ENCODE measurements around the gene KIAA1191.

The KIAA1191 gene

DNA sequence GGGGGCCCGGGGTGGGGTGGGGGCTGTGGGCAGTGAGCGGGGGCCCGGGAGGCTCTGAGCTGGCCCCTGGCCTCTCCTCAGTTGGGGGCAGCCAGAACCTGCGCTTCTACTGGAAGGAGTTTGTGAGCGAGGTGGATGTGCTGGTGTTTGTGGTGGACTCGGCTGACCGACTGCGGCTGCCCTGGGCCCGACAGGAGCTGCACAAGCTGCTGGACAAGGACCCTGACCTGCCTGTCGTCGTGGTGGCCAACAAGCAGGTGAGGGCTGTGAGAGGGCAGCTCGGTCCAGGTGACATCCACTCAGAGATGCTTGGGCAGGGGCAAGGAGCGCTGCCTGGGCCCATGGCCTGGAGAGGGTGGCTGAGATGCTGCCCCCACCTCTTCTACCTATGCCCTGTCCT is 7.2 kb upstream of the KIAA1191 start:
- H3K4me1 Mint-ChIP-seq = peaks cover 14% of the 10 kb centered on the region
- TF ChIP-seq, protein P1, sequence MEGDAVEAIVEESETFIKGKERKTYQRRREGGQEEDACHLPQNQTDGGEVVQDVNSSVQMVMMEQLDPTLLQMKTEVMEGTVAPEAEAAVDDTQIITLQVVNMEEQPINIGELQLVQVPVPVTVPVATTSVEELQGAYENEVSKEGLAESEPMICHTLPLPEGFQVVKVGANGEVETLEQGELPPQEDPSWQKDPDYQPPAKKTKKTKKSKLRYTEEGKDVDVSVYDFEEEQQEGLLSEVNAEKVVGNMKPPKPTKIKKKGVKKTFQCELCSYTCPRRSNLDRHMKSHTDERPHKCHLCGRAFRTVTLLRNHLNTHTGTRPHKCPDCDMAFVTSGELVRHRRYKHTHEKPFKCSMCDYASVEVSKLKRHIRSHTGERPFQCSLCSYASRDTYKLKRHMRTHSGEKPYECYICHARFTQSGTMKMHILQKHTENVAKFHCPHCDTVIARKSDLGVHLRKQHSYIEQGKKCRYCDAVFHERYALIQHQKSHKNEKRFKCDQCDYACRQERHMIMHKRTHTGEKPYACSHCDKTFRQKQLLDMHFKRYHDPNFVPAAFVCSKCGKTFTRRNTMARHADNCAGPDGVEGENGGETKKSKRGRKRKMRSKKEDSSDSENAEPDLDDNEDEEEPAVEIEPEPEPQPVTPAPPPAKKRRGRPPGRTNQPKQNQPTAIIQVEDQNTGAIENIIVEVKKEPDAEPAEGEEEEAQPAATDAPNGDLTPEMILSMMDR (IDR thresholded peaks at IDR 0.05) = no peak
- H3K27ac Mint-ChIP-seq = no peak overlapping the region
- DNase-seq = no peak
- peaks cover 37% of the 10 kb centered on the region for H3K36me3 Mint-ChIP-seq (ENCODE audit: low read depth)
- H3K4me3 Mint-ChIP-seq = no peak overlapping the region
- peaks cover 36% of the 10 kb centered on the region for H3K27me3 Mint-ChIP-seq (ENCODE audit: low read depth, poor library complexity)
- no peaks in the 10 kb centered on the region for H3K9me3 Mint-ChIP-seq

DNA sequence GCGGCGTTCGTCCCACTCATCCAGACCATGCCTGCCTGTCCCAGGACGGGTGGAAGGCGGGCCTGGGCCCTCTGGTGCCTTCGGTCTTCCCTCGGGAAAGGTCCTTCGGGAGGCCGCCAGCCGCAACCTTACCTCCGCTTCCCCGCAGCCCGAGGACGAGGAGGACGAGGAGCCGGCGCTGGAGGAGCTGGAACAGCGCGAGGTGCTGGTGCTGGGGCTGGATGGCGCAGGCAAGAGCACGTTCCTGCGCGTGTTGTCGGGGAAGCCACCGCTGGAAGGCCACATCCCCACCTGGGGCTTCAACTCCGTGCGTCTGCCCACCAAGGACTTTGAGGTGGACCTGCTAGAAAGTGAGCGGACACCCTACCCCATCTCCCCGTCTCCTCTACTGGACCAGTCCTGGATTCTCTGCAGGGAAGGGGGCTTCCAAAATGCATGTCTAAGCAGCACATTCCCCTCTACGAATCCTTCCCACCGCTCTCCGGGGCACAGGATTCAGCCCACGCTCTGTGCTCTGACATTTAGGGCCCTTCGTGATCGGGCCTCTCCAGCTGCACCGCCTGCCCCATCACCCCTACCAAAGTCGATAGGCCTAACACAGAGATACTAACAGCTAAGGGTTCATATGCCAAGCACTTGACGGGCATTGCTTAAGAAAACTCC is 4.8 kb upstream of the KIAA1191 start:
- TF ChIP-seq, protein P1 (IDR thresholded peaks at IDR 0.05) = no peak
- Mint-ChIP-seq H3K36me3 (ENCODE audit: low read depth) (peaks cover 37% of the 10 kb centered on the region), H3K27ac (no peak overlapping the region), H3K4me3 (peak overlapping the region; percentile 79), H3K9me3 (no peaks in the 10 kb centered on the region), H3K4me1 (peaks cover 19% of the 10 kb centered on the region), H3K27me3 (ENCODE audit: low read depth, poor library complexity) (peaks cover 58% of the 10 kb centered on the region)
- DNase-seq = no peak

DNA sequence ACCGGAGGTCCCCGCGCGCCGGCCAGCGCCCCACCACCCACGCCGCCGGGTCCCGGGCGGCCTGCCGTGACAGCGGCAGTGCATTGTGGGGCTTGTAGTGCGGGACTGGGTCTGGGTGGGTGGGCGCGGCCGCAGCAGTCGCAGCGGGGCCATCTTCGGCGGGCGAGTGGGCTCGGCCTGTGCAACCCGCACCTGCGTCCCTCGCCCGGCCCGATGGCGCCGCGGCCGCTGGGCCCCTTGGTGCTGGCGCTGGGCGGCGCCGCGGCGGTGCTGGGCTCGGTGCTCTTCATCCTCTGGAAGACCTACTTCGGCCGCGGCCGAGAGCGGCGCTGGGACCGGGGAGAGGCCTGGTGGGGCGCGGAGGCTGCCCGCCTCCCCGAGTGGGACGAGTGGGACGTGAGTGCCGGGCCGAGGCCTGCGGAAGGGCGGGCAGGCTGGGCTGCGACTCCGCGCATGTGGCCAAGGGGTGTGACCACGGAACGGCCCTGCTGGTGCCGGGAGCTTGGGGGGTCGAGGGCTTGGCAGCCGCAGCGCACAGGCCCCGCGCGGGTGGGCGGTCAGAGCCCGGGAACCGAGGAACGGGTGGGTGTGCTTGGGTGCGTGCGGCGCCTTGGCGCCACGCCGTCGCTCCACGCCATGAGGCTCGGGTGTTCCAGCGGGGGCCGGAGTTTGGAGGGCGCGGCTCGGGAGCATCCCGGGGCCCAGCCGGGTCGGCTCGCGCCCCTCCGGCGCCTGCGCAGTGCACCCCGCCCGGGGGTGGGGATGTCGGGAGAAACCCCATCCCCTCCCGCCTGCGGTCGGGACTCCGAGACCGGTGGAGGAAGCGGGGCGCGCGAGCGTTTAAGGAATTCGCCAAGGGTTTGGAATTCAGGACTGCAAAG is 4.0 kb upstream of the KIAA1191 start, which contains the start of gene ARL10:
Gene ARL10, plus strand, starts transcription at position 137 of the 881 bp plus-strand sequence. Its CDS starts 77 bp downstream, at position 214.
- H3K4me3 Mint-ChIP-seq = peak within 1 kb of the TSS; percentile 79
- H3K36me3 Mint-ChIP-seq (ENCODE audit: low read depth) = peaks cover 33% of the 10 kb centered on the region
- TF ChIP-seq, protein P1 (IDR thresholded peaks at IDR 0.05) = no peak
- peaks cover 19% of the 10 kb centered on the region for H3K4me1 Mint-ChIP-seq
- H3K27ac Mint-ChIP-seq = no peak within 1 kb of the TSS
- DNase-seq = peak; percentile 76
- H3K9me3 Mint-ChIP-seq = no peaks in the 10 kb centered on the region
- peaks cover 58% of the 10 kb centered on the region for H3K27me3 Mint-ChIP-seq (ENCODE audit: low read depth, poor library complexity)

DNA sequence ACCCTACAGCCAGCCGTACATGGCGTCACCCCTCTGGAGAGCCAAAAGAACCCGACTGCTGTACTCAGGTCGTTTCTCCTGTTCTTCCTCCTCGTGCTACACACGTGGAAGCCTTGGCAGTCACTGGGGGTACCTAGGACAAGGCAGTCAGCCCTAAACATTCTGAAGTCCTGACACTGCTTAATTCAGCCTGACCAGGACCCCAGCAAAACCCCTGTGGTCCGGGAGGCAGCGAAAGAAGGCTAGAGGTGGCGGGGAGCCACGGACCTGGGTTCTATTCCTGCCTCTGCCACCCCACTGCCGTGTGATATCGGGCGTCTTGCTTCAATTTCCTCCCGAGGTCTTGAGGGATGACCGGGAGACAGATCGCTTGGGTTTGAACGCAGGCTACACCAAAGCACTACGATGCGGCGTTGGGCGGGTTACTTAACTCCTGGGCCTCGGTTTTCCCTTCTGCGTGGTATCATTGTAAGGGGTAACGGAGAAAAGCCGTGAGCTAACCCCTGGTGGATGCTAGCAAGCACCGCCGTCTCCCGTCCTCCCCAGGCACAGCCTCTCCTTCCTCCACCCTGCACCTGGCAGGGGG is 3.3 kb upstream of the KIAA1191 start:
- DNase-seq = no peak

DNA sequence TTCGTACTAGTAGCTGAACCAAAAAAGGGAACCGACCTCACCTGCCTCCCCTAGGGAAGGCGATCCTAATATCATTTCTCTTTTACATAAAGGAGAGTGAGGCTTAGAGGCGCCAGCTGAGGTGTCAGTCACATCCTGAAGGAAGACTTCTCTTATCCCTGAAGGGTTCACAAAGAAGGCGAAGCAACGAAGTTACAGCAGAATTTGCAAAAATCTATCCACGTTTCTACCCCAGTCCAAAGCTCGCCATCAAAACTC is 598 bp upstream of the KIAA1191 start:
- no peak overlapping the region for H3K27ac Mint-ChIP-seq
- TF ChIP-seq, protein P1 (IDR thresholded peaks at IDR 0.05) = no peak
- peak overlapping the region; percentile 95 for H3K4me3 Mint-ChIP-seq
- DNase-seq = no peak
- H3K4me1 Mint-ChIP-seq = peaks cover 22% of the 10 kb centered on the region
- no peaks in the 10 kb centered on the region for H3K9me3 Mint-ChIP-seq
- H3K36me3 Mint-ChIP-seq (ENCODE audit: low read depth) = peaks cover 28% of the 10 kb centered on the region
- peaks cover 48% of the 10 kb centered on the region for H3K27me3 Mint-ChIP-seq (ENCODE audit: low read depth, poor library complexity)

More for the DNA sequence above, 3.3 kb upstream of the KIAA1191 start:
- H3K27me3 Mint-ChIP-seq (ENCODE audit: low read depth, poor library complexity) = peaks cover 58% of the 10 kb centered on the region
- peak overlapping the region; percentile 72 for H3K4me3 Mint-ChIP-seq
- H3K27ac Mint-ChIP-seq = no peak overlapping the region
- no peaks in the 10 kb centered on the region for H3K9me3 Mint-ChIP-seq
- peaks cover 27% of the 10 kb centered on the region for H3K36me3 Mint-ChIP-seq (ENCODE audit: low read depth)
- TF ChIP-seq, protein P1 (IDR thresholded peaks at IDR 0.05) = no peak
- H3K4me1 Mint-ChIP-seq = peaks cover 20% of the 10 kb centered on the region

Measured in nephron progenitor cell (in vitro differentiated cells).